Sigmoid colon (tissue), 7 donors: ENCODE data around the gene SMAD3. TPM values are rescaled to one million over a fixed set of nuclear protein-coding genes. Genes with fewer than 3 reads are reported as not detected.

ENCODE experiments used
- DNase-seq: peaks from one replicate; pipeline ENCODE4 v3.0.0-alpha.2; 2019
- H3K27ac ChIP-seq, 4 donors: fragments of 200-600 bp; sonication (generic); one replicate each; pipeline ENCODE4 v1.5.1; 2016 to 2019; ENCODE audit warnings: mild to moderate bottlenecking in 1 of 4
- H3K27me3 ChIP-seq, 3 donors: fragments of 200-600 bp; sonication (generic); one replicate each; pipeline ENCODE4 v1.5.1; 2019; ENCODE audit warnings: mild to moderate bottlenecking in 1 of 3
- H3K36me3 ChIP-seq, 4 donors: fragments of 200-600 bp; sonication (generic); one replicate each; pipeline ENCODE4 v1.5.1; 2016 to 2019
- H3K4me1 ChIP-seq, 4 donors: fragments of 200-600 bp; sonication (generic); one replicate each; pipeline ENCODE4 v1.5.1; 2017 to 2019
- H3K4me3 ChIP-seq, 4 donors: fragments of 200-600 bp; sonication (generic); one replicate each; pipeline ENCODE4 v1.5.1; 2017 to 2019; ENCODE audit warnings: mild to moderate bottlenecking in 2 of 4, moderate library complexity in 1 of 4
- H3K9me3 ChIP-seq, 4 donors: fragments of 200-600 bp in 3 of 4; sonication (generic) in 3 of 4; one replicate each; pipeline versions ENCODE4 v1.5.1 to v1.6.1; 2013 to 2019
- EP300 ChIP-seq, 4 donors: sonication (generic); formaldehyde crosslinking; IDR thresholded peaks; one replicate each; pipeline ENCODE4 v1.6.1; 2017; ENCODE audit warnings: antibody characterized with exemption in 4 of 4
- POLR2A ChIP-seq, 2 donors: fragments of 450-650 bp; IDR thresholded peaks; one replicate each; pipeline ENCODE4 v1.6.1; 2016; ENCODE audit warnings: antibody characterized with exemption in 2 of 2, mild to moderate bottlenecking in 2 of 2, moderate library complexity in 2 of 2
- POLR2AphosphoS5 ChIP-seq, 4 donors: sonication (generic); formaldehyde crosslinking; IDR thresholded peaks; one replicate each; pipeline ENCODE4 v1.6.1; 2017; ENCODE audit warnings: antibody characterized with exemption in 4 of 4
- WGBS, 2 donors: extraction: QIAGEN DNeasy Blood & Tissue Kit; methylation state at CpG; one replicate each; pipeline ENCODE4 v1.1.7; 2013; 5-methylcytosine and 5-hydroxymethylcytosine counted together
- intact Hi-C: fragments of 100-400 bp; cut with DNase I; formaldehyde crosslinking; loops from one replicate; pipeline ENCODE4 v1.15.1; 2023
- polyA plus RNA-seq, 3 donors: library from polyadenylated mRNA; stranded (reverse); fragments of 200-250 nt; gene quantifications; one replicate each; pipeline ENCODE4 v1.2.3, GENCODE V29; 2013
- total RNA-seq, 4 donors: library from RNA; depleted of rRNA; stranded (reverse); fragments of >200 nt; gene quantifications; one replicate each; pipeline ENCODE4 v1.1.0, GENCODE V29; 2016
- TF ChIP-seq, protein P1 (sequence below), 4 experiments: fragments of 450-650 bp in 3 of 4; fragments of 200-600 bp in 1 of 4; IDR thresholded peaks; one replicate each; pipeline ENCODE4 v1.5.1; 2016 to 2019; ENCODE audit warnings: antibody characterized with exemption in 4 of 4, mild to moderate bottlenecking in 3 of 4, moderate library complexity in 2 of 4
- donor health status: healthy with polysubstance abuse.
- donor health status: Bipolar disorder and iron deficiency.
- donor health status: healthy.

Gene SMAD3
- total and polyA plus RNA-seq, 7 donors, result 12.5 to 28.2 (median 18.4) TPM

DNA sequence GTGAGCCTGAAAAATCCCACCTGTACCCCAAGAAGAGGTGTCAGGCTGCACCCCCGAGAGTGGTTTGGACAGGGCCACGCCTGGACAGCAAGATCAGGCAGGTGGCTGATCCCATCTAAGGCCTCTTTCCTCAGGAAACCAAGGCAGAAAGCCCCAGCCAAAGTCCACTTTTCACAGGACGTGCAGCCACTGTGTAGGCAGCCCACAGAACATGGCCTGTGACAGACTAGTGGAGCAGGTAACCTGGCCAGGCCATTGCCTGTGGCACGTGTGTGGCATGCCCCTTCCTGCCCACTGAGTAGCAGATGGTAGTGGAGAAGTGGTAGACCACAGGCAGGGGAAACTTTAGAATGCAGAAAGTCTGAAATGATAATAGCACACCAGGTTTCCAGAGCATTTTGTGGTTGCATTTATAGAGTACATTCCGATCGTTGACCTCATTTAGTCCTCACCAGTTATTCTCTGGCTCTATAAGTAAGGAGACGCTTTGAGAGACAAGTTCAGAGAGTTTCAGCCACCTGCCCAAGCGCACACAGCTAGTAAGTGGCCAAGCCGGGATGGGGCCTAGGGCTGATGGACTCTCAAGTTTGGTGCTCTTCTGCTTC is 120.3 kb downstream of the SMAD3 start:
- Histone ChIP-seq H3K4me3 (no peak overlapping the region), H3K27ac (peak overlapping the region; percentile 74 to 87 (median 80)), H3K36me3 (peaks cover 0 to 18% (median 4%) of the 10 kb centered on the region in 4 donors), H3K4me1 (peaks cover 0 to 72% (median 61%) of the 10 kb centered on the region in 4 donors), H3K27me3 (no peaks in the 10 kb centered on the region), H3K9me3 (no peaks in the 10 kb centered on the region)
- TF ChIP-seq EP300 (IDR thresholded peaks at IDR 0.05), result no peak
- no peak for TF ChIP-seq POLR2AphosphoS5 (IDR thresholded peaks at IDR 0.05)
- TF ChIP-seq POLR2A (IDR thresholded peaks at IDR 0.05), result no peak
- TF ChIP-seq, protein P1, sequence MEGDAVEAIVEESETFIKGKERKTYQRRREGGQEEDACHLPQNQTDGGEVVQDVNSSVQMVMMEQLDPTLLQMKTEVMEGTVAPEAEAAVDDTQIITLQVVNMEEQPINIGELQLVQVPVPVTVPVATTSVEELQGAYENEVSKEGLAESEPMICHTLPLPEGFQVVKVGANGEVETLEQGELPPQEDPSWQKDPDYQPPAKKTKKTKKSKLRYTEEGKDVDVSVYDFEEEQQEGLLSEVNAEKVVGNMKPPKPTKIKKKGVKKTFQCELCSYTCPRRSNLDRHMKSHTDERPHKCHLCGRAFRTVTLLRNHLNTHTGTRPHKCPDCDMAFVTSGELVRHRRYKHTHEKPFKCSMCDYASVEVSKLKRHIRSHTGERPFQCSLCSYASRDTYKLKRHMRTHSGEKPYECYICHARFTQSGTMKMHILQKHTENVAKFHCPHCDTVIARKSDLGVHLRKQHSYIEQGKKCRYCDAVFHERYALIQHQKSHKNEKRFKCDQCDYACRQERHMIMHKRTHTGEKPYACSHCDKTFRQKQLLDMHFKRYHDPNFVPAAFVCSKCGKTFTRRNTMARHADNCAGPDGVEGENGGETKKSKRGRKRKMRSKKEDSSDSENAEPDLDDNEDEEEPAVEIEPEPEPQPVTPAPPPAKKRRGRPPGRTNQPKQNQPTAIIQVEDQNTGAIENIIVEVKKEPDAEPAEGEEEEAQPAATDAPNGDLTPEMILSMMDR (IDR thresholded peaks at IDR 0.05), result no peak
- no peak for DNase-seq
- intact Hi-C loops, result loop anchor here (5.0 kb wide), 1 partner anchor 118 kb away; the partner anchor contains the start of gene SMAD3
- WGBS, 2 donors, result 77 to 85% methylated on average over 9 of the region's 9 CpGs

DNA sequence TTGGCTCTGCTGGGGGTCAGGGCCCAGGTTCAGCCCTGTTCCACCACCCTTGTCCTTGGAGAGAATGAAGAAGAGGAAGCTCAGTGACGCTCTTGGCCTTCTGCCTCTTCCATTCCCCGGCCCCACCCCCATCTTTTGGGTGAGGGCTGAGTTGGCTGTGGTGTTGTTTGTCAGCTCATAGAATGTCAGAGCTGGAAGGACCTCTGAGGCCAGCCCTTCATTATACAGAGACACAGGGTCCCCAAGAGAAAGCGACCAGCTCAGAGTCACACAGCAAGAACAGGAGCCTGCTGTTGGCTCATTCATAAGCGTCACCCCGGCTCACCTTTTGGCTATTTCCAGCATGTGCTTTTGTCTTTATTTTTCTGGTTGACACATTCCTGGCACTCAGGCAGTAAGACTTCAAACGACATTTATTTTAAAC is 120.8 kb downstream of the SMAD3 start:
- Histone ChIP-seq H3K9me3 (no peaks in the 10 kb centered on the region), H3K27ac (peak overlapping the region; percentile 74 to 87 (median 80)), H3K4me3 (no peak overlapping the region), H3K4me1 (peaks cover 0 to 72% (median 61%) of the 10 kb centered on the region in 4 donors), H3K36me3 (peaks cover 0 to 18% (median 7%) of the 10 kb centered on the region in 4 donors), H3K27me3 (no peaks in the 10 kb centered on the region)
- TF ChIP-seq, protein P1 (IDR thresholded peaks at IDR 0.05), result no peak
- TF ChIP-seq POLR2AphosphoS5 (IDR thresholded peaks at IDR 0.05), result peak in 3 of 4 donors; percentile 63 to 81 (median 74)
- TF ChIP-seq EP300 (IDR thresholded peaks at IDR 0.05), result peak in 3 of 4 donors; percentile 12 to 66 (median 50)
- no peak for TF ChIP-seq POLR2A (IDR thresholded peaks at IDR 0.05)
- 79 to 87% methylated on average over 6 of the region's 6 CpGs for WGBS, 2 donors
- DNase-seq, result peak; percentile 83
- intact Hi-C loops, result loop anchor here (5.0 kb wide), 1 partner anchor 119 kb away; the partner anchor contains the start of gene SMAD3

DNA sequence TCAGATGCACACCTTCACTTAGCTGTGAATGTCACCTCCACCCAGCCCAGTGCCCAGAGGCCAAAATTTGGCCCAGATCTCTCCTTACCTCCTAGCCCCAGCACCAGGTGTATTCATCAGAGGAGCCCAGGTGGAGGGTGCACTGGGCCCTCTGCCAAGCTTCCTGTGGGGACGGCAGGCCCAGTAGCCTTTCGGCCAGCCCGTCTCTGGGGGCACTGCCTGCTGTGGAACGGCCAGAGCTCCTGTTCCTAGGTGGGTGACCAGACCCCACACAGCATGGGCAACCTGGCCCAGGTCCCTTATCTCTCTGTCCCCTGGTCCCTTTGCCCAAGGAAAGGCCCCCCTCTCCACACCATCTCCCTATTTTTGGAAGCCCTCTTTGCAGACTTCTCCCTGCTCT is 121.3 kb downstream of the SMAD3 start:
- H3K4me3 ChIP-seq, result no peak overlapping the region
- intact Hi-C loops, result loop anchor here (5.0 kb wide), 1 partner anchor 119 kb away; the partner anchor contains the start of gene SMAD3
- TF ChIP-seq, protein P1 (IDR thresholded peaks at IDR 0.05), result no peak
- no peak for TF ChIP-seq POLR2A (IDR thresholded peaks at IDR 0.05)
- no peak for TF ChIP-seq POLR2AphosphoS5 (IDR thresholded peaks at IDR 0.05)
- TF ChIP-seq EP300 (IDR thresholded peaks at IDR 0.05), result no peak
- peaks cover 0 to 19% (median 8%) of the 10 kb centered on the region in 4 donors for H3K36me3 ChIP-seq
- peak overlapping the region; percentile 74 to 87 (median 80) for H3K27ac ChIP-seq
- no peak for DNase-seq
- 89 to 91% methylated on average over 4 of the region's 4 CpGs for WGBS, 2 donors
- no peaks in the 10 kb centered on the region for H3K9me3 ChIP-seq
- no peaks in the 10 kb centered on the region for H3K27me3 ChIP-seq
- peaks cover 0 to 72% (median 61%) of the 10 kb centered on the region in 4 donors for H3K4me1 ChIP-seq

DNA sequence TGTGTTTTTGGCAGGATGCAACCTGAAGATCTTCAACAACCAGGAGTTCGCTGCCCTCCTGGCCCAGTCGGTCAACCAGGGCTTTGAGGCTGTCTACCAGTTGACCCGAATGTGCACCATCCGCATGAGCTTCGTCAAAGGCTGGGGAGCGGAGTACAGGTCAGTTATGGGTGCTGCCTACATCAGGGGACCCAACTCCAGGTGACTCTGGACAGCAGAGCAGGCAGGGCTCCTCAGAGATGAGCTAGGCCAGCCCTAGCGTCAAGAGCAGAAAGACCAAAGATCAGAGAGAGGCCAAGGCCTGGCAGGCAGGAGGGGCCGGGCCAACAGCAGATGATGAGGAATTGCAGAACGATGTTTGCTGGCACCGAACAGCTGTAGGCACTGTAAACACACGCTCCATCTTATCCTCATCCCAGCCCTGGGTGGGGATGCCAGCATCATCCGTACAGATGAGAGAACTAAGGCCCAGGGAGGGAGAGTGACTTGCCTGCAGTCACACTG is 122.0 kb downstream of the SMAD3 start:
- Histone ChIP-seq H3K27me3 (no peaks in the 10 kb centered on the region), H3K9me3 (no peaks in the 10 kb centered on the region), H3K36me3 (peaks cover 0 to 24% (median 8%) of the 10 kb centered on the region in 4 donors), H3K27ac (peak overlapping the region; percentile 74 to 87 (median 80)), H3K4me1 (peaks cover 0 to 72% (median 62%) of the 10 kb centered on the region in 4 donors), H3K4me3 (no peak overlapping the region)
- DNase-seq, result peak; percentile 82
- WGBS, 2 donors, result 93% methylated on average over 12 of the region's 12 CpGs
- intact Hi-C loops, result loop anchor here (5.0 kb wide), 1 partner anchor 120 kb away; the partner anchor contains the start of gene SMAD3
- TF ChIP-seq, protein P1 (IDR thresholded peaks at IDR 0.05), result no peak
- TF ChIP-seq POLR2AphosphoS5 (IDR thresholded peaks at IDR 0.05), result peak in 3 of 4 donors; percentile 36 to 71 (median 68)
